Measurements from ENCODE around the gene NFE2L1. TPM values are rescaled to one million over a fixed set of nuclear protein-coding genes. Genes with fewer than 3 reads are reported as not detected.

NFE2L1 gene
- polyA plus RNA-seq, 2 donors = 39.4 to 45.7 TPM

DNA sequence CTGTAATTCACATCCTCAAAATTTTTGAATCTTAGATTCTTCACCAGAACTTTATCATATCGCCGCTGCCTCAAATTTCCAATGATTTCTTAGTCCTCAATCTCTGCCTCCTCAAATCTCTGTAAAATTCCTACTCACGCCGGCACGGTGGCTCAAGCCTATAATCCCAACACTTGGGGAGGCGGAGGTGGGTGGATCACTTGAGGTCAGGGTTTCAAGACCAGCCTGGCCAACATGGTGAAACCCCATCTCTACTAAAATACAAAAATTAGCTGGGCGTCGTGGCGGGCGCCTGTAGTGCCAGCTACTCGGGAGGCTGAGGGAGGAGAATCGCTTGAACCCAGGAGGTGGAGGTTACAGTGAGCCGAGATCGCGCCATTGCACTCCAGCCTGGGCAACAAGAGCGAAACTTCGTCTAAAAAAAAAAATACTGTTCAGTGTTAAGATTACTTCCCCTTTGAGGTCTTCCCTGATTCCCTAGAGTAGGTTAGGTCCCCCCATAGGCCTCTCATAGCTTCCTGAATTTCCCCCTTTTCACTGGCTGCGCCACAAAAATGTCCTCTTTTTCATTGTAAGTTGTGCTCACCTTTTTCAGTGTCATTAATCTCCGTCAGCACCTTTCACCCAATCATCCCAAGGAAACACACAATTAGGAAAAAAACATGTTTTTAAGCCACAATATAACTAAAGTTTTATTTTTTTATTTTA lies 54.0 kb downstream of the NFE2L1 start:
- 86 to 88% methylated on average over 19 of the region's 19 CpGs for WGBS, 2 donors

DNA sequence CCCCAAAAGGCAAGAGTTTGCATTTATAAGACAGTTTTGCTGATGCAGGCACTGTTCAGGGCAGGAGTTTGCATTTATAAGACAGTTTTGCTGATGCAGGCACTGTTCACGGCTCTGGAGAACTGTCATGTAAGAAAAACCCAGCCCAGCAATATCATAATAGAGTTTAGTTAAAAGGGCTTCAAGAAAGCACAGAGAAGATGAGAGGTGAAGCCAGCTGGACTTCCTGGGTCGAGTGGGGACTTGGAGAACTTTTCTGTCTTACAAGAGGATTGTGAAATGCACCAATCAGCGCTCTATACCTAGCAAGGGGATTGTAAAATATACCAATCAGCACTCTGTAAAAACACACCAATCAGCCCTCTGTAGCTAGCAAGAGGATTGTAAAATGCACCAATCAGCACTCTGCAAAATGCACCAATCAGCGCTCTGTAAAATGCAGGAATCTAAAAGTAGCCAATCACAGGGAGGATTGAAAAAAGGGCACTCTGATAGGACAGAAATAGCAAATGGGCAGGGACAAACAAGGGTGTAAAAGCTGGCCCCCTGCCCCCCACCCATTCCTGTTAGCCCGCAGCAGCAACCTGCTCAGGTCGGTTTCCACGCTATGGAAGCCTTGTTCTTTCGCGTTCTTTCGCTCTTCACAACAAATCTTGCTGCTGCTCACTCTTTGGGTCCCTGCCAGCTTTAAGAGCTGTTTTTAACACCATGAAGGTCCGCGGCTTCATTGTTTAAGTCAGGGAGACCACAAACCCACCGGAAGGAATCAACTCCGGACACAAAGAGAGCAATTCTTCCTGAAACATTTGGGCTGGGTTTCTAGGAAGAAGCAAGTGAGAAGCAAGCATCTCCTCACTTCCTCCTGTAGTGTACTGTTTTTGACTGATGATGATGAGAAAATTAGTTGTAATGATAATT lies 54.9 kb downstream of the NFE2L1 start:
- Histone ChIP-seq H3K27me3 (ENCODE audit: control insufficient read depth in 1 of 2, insufficient read depth in 2 of 2, low read length in 2 of 2) (no peaks in the 10 kb centered on the region), H3K27ac (ENCODE audit: low read depth in 2 of 2, low read length in 1 of 2) (no peak overlapping the region), H3K4me3 (ENCODE audit: low read depth in 1 of 2, low read length in 2 of 2) (no peak overlapping the region), H3K9me3 (ENCODE audit: control insufficient read depth in 2 of 2, insufficient read depth in 1 of 2, low read depth in 1 of 2, low read length in 1 of 2) (no peaks in the 10 kb centered on the region), H3K4me1 (ENCODE audit: control insufficient read depth in 2 of 2, insufficient read depth in 2 of 2, low read length in 1 of 2) (no peaks in the 10 kb centered on the region), H3K36me3 (ENCODE audit: control insufficient read depth in 2 of 2, insufficient read depth in 2 of 2, low read length in 1 of 2) (no peaks in the 10 kb centered on the region)
- 75 to 77% methylated on average over 14 of the region's 14 CpGs for WGBS, 2 donors

More for the DNA sequence above, 54.0 kb downstream of the NFE2L1 start:
- Histone ChIP-seq H3K9me3 (ENCODE audit: control insufficient read depth in 2 of 2, insufficient read depth in 1 of 2, low read depth in 1 of 2, low read length in 1 of 2) (no peaks in the 10 kb centered on the region), H3K27ac (ENCODE audit: low read depth in 2 of 2, low read length in 1 of 2) (no peak overlapping the region), H3K4me3 (ENCODE audit: low read depth in 1 of 2, low read length in 2 of 2) (no peak overlapping the region), H3K4me1 (ENCODE audit: control insufficient read depth in 2 of 2, insufficient read depth in 2 of 2, low read length in 1 of 2) (no peaks in the 10 kb centered on the region), H3K27me3 (ENCODE audit: control insufficient read depth in 1 of 2, insufficient read depth in 2 of 2, low read length in 2 of 2) (no peaks in the 10 kb centered on the region), H3K36me3 (ENCODE audit: control insufficient read depth in 2 of 2, insufficient read depth in 2 of 2, low read length in 1 of 2) (no peaks in the 10 kb centered on the region)

DNA sequence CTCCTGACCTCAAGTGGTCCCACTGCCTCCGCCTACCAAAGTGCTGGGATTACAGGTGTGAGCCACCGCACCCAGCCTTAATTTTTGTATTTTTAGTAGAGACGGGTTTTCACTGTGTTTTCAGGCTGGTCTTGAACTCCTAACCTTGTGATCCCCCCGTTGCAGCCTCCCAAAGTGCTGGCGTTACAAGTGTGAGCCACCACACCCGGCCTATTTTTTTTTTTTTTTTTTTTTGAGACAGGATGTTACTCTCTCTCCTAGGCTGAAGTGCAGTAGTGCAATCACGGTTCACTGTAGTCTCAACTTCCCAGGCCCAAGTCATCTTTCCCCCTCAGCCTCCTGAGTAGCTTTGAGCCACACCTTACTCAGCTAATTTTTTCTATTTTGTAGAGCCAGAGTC lies 56.3 kb downstream of the NFE2L1 start:
- H3K4me3 ChIP-seq (ENCODE audit: low read depth in 1 of 2, low read length in 2 of 2) = no peak overlapping the region
- H3K4me1 ChIP-seq (ENCODE audit: control insufficient read depth in 2 of 2, insufficient read depth in 2 of 2, low read length in 1 of 2) = no peaks in the 10 kb centered on the region
- no peak overlapping the region for H3K27ac ChIP-seq (ENCODE audit: low read depth in 2 of 2, low read length in 1 of 2)
- no peaks in the 10 kb centered on the region for H3K27me3 ChIP-seq (ENCODE audit: control insufficient read depth in 1 of 2, insufficient read depth in 2 of 2, low read length in 2 of 2)
- no peaks in the 10 kb centered on the region for H3K9me3 ChIP-seq (ENCODE audit: control insufficient read depth in 2 of 2, insufficient read depth in 1 of 2, low read depth in 1 of 2, low read length in 1 of 2)
- no peaks in the 10 kb centered on the region for H3K36me3 ChIP-seq (ENCODE audit: control insufficient read depth in 2 of 2, insufficient read depth in 2 of 2, low read length in 1 of 2)
- WGBS, 2 donors = 86 to 91% methylated on average over 7 of the region's 7 CpGs

DNA sequence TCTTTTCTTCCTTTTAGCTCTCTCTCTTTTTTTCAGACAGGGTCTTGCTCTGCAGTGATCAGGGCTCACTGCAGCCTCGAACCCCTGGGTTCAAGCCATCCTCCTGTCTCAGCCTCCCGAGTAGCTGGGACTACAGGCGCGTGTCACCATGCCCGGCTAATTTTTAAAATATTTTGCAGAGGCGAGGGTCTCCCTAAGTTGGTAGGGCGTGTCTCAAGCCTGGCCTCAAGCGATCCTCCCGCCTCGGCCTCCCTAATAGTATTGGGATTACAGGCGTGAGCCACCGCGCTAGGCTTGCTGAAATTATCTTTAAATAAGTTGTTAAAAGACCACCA lies 58.6 kb downstream of the NFE2L1 start:
- Histone ChIP-seq H3K27me3 (ENCODE audit: control insufficient read depth in 1 of 2, insufficient read depth in 2 of 2, low read length in 2 of 2) (no peaks in the 10 kb centered on the region), H3K9me3 (ENCODE audit: control insufficient read depth in 2 of 2, insufficient read depth in 1 of 2, low read depth in 1 of 2, low read length in 1 of 2) (no peaks in the 10 kb centered on the region), H3K4me3 (ENCODE audit: low read depth in 1 of 2, low read length in 2 of 2) (peak overlapping the region; percentile 83 to 85), H3K36me3 (ENCODE audit: control insufficient read depth in 2 of 2, insufficient read depth in 2 of 2, low read length in 1 of 2) (no peaks in the 10 kb centered on the region), H3K27ac (ENCODE audit: low read depth in 2 of 2, low read length in 1 of 2) (peak overlapping the region; percentile 98 to 99), H3K4me1 (ENCODE audit: control insufficient read depth in 2 of 2, insufficient read depth in 2 of 2, low read length in 1 of 2) (no peaks in the 10 kb centered on the region)
- 39 to 44% methylated on average over 13 of the region's 13 CpGs for WGBS, 2 donors

DNA sequence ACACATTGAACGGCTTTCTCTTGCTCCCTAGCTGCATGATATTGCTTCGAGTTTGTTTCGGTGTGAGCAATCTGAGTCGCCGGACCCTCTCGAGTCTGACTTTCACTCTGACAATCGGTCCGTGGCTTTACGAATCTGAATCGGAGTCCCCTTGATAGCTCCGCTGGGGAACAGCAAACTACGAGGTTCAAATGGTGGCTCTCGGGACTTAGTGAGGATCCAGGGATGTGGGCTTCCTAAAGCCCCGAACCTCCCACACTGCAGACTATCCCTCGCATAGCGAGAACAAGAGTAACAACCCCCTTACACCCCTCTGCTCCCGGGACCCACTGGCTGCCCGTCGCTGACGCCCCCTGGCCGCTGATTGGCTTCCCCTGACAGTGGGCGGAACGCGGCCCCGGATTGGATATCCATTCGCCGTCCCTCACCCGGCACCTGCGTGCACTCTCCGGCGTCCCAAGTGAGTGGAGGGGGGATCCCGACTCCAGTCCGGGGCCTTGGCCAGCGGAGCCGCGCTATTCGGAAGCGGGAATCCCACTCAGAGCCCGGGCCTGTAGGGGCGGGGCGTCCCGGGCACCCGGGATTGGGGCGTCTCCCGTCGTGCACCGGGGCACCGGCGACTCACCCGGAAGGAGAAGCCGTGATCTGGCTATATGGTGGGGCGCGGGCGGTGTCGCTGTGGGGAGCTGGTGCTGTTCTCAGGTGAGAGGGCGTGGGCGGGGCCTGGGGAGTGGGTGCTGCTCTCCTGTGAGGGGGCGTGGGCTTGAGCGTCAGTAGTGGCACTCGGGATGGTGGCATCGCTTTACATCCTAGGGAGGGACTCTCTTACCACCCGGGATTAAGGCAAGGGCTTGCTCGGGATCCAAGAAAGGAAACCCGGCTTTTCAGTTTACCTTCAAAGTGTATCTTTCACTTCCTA lies 59.2 kb downstream of the NFE2L1 start, which contains the start of gene SNX11:
TSS of gene SNX11 (plus strand) at position 630 of the 919 bp plus-strand sequence. CDS start 4,278 bp downstream, outside the sequence.
- Histone ChIP-seq H3K36me3 (ENCODE audit: control insufficient read depth in 2 of 2, insufficient read depth in 2 of 2, low read length in 1 of 2) (no peaks in the 10 kb centered on the region), H3K27ac (ENCODE audit: low read depth in 2 of 2, low read length in 1 of 2) (peak within 1 kb of the TSS; percentile 98 to 99), H3K4me3 (ENCODE audit: low read depth in 1 of 2, low read length in 2 of 2) (peak within 1 kb of the TSS; percentile 83 to 85), H3K27me3 (ENCODE audit: control insufficient read depth in 1 of 2, insufficient read depth in 2 of 2, low read length in 2 of 2) (no peaks in the 10 kb centered on the region), H3K9me3 (ENCODE audit: control insufficient read depth in 2 of 2, insufficient read depth in 1 of 2, low read depth in 1 of 2, low read length in 1 of 2) (no peaks in the 10 kb centered on the region), H3K4me1 (ENCODE audit: control insufficient read depth in 2 of 2, insufficient read depth in 2 of 2, low read length in 1 of 2) (no peaks in the 10 kb centered on the region)
- 0% methylated on average over 64 of the region's 64 CpGs for WGBS, 2 donors

DNA sequence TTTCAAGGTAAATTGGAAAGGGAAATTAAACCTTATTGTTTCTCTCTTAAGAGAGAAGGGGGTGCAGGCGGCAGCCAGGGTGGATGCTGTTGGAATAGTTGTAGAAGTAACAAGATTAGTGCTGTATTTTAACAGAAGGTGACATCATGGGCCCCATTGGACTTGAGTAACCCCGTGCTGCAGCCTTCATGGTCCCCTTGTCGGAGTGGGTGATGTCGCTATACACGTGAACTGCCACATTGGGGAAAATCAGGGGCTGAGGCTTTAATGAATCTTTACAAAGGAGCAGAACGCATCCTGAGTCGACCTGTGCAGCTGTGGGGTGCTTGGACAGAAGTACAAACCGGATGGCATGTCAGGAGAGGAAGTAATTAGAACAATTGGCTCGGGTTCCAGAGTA lies 62.6 kb downstream of the NFE2L1 start:
- H3K4me3 ChIP-seq (ENCODE audit: low read depth in 1 of 2, low read length in 2 of 2) = no peak overlapping the region
- no peak overlapping the region for H3K27ac ChIP-seq (ENCODE audit: low read depth in 2 of 2, low read length in 1 of 2)
- no peaks in the 10 kb centered on the region for H3K27me3 ChIP-seq (ENCODE audit: control insufficient read depth in 1 of 2, insufficient read depth in 2 of 2, low read length in 2 of 2)
- peaks cover 0 to 7% of the 10 kb centered on the region in 2 donors for H3K36me3 ChIP-seq (ENCODE audit: control insufficient read depth in 2 of 2, insufficient read depth in 2 of 2, low read length in 1 of 2)
- H3K4me1 ChIP-seq (ENCODE audit: control insufficient read depth in 2 of 2, insufficient read depth in 2 of 2, low read length in 1 of 2) = no peaks in the 10 kb centered on the region
- H3K9me3 ChIP-seq (ENCODE audit: control insufficient read depth in 2 of 2, insufficient read depth in 1 of 2, low read depth in 1 of 2, low read length in 1 of 2) = no peaks in the 10 kb centered on the region
- 75 to 80% methylated on average over 9 of the region's 9 CpGs for WGBS, 2 donors

Other genes starting within 250 kb of the NFE2L1 start
- 1 to 10 TPM; 1.9 to 3.7 TPM for gene OSBPL7, start 226.6 kb upstream of the NFE2L1 start, polyA plus RNA-seq
- gene MRPL10, start 216.8 kb upstream of the NFE2L1 start, polyA plus RNA-seq = 10 to 100 TPM; 17.5 to 30.4 TPM
- under 1 TPM; 0.25 to 0.53 TPM for gene LRRC46, start 216.7 kb upstream of the NFE2L1 start, polyA plus RNA-seq
- gene SCRN2, start 207.1 kb upstream of the NFE2L1 start, polyA plus RNA-seq = 10 to 100 TPM; 28.6 to 34.7 TPM
- gene SP6, start 197.2 kb upstream of the NFE2L1 start, polyA plus RNA-seq = 1 to 10 TPM; 3.8 to 6.1 TPM
- gene SP2, start 152.1 kb upstream of the NFE2L1 start, polyA plus RNA-seq = 10 to 100 TPM in 1 of 2 donors, 1 to 10 TPM in 1; 5.4 to 10.7 TPM
- gene PNPO, start 106.8 kb upstream of the NFE2L1 start, polyA plus RNA-seq = 1 to 10 TPM; 9.5 to 9.6 TPM
- 10 to 100 TPM in 1 of 2 donors, 1 to 10 TPM in 1; 8.8 to 15.2 TPM for gene PRR15L, start 90.5 kb upstream of the NFE2L1 start, polyA plus RNA-seq
- gene CDK5RAP3, start 77.2 kb upstream of the NFE2L1 start, polyA plus RNA-seq = 100 to 1,000 TPM; 103 to 217 TPM
- 10 to 100 TPM in 1 of 2 donors, 1 to 10 TPM in 1; 8.4 to 12.9 TPM for gene COPZ2, start 10.6 kb upstream of the NFE2L1 start, polyA plus RNA-seq
- gene CBX1, start 53.1 kb downstream of the NFE2L1 start, polyA plus RNA-seq = 10 to 100 TPM; 16.4 to 29.9 TPM
- gene SNX11, start 59.4 kb downstream of the NFE2L1 start, polyA plus RNA-seq = 10 to 100 TPM; 11.5 to 17.0 TPM